ENCODE measurements around the gene FMO5.

- TF ChIP-seq CTCF (IDR thresholded peaks at IDR 0.05) = no peak
- no peak for TF ChIP-seq EZH2 (IDR thresholded peaks at IDR 0.05; ENCODE audit: borderline replicate concordance, insufficient read depth, low read depth, low read length, poor library complexity, severe bottlenecking)
Measured at GRCh38 chr1:147218606-147219005, 6.5 kb downstream of the FMO5 start.

Measured in B cell (primary cell).